K562 (cell line): ENCODE measurements around the gene MLC1. TPM values are rescaled to one million over a fixed set of nuclear protein-coding genes. Genes with fewer than 3 reads are reported as not detected.
A peak's percentile ranks its signal among the peaks of the same experiment; 100 is the strongest.

ENCODE experiments used
- ATAC-seq: fragments of 200-7000 bp; cut with Tn5 transposase; 3 replicates; pipeline ENCODE4 v1.9.1; 2020; ENCODE audit warnings: moderate library complexity
- BruUV-seq: library from RNA; stranded (reverse); fragments of 400-500 nt; replicated peaks from 2 replicates; lab custom pipeline; 2021; lab: Mats Ljungman, UMichigan
- CTCF ChIA-PET: fragments of 300-600 bp; formaldehyde crosslinking; extraction: SDS; loops from one replicate; lab custom pipeline; 2021; ENCODE audit warnings: low intra/inter-chr PET ratio; lab: Yijun Ruan, JAX
- POLR2A ChIA-PET: fragments of 300-600, 350-650 bp; sonication (Branson Sonifier 250); formaldehyde crosslinking; extraction: SDS; loops from one replicate; lab custom pipeline; 2021; ENCODE audit warnings: antibody characterized with exemption, inconsistent platforms; lab: Yijun Ruan, JAX
- DNase-seq, 4 experiments: peaks; one replicate each; pipeline versions ENCODE4 v3.0.0 to v3.0.0-alpha.2; 2011 to 2018; ENCODE audit warnings: low spot score in 3 of 4, mixed read lengths in 3 of 4; ENCODE audit errors: extremely low read depth in 1 of 4
- FAIRE-seq: peaks from 2 replicates; lab custom pipeline; 2011; peaks lifted over from hg19 to GRCh38; lab: Jason Lieb, UNC
- H2AFZ ChIP-seq: 2 replicates; pipeline ENCODE4 v1.6.0; 2011; ENCODE audit warnings: low read depth, low read length, control low read depth, inconsistent platforms
- H3K27ac ChIP-seq: fragments of 200-600 bp; 3 replicates; pipeline ENCODE4 v1.8.0; 2011; ENCODE audit warnings: low read depth, mild to moderate bottlenecking, control low read depth, inconsistent platforms, low read length, moderate library complexity, mixed read lengths; ENCODE audit errors: extremely low read depth
- H3K27me3 ChIP-seq, 2 experiments: fragments of 300-600 bp in 1 of 2; 2 replicates in 1 of 2; 3 replicates in 1 of 2; pipeline versions ENCODE4 v1.6.0 to v1.8.0; 2011; ENCODE audit warnings: inconsistent platforms in 2 of 2, low read length in 2 of 2, mild to moderate bottlenecking in 1 of 2, mixed read lengths in 1 of 2, moderate library complexity in 1 of 2; ENCODE audit not compliant: control insufficient read depth in 2 of 2, insufficient read depth in 2 of 2
- H3K36me3 ChIP-seq: fragments of 300-600 bp; 3 replicates; pipeline ENCODE4 v1.8.0; 2011; ENCODE audit warnings: mild to moderate bottlenecking, low read length, inconsistent platforms; ENCODE audit not compliant: control insufficient read depth, insufficient read depth
- H3K4me1 ChIP-seq, 2 experiments: fragments of 200-600 bp in 1 of 2; replicated peaks in 1 of 2; 2 replicates in 1 of 2; 3 replicates in 1 of 2; pipeline versions ENCODE4 v1.5.1 to v1.8.0; 2011; ENCODE audit warnings: inconsistent platforms in 2 of 2, low read length in 2 of 2, mild to moderate bottlenecking in 1 of 2, mixed read lengths in 1 of 2, moderate library complexity in 1 of 2; ENCODE audit not compliant: control insufficient read depth in 2 of 2, insufficient read depth in 2 of 2
- H3K4me2 ChIP-seq: 2 replicates; pipeline ENCODE4 v1.6.1; 2011; ENCODE audit warnings: low read length, control low read depth, inconsistent platforms, mixed read lengths; ENCODE audit not compliant: insufficient read depth
- H3K4me3 ChIP-seq: fragments of 200-600 bp; sonication (generic), shearing (Covaris generic); 2 replicates; pipeline ENCODE4 v1.5.1; 2016; ENCODE audit warnings: control low read depth, inconsistent platforms
- H3K79me2 ChIP-seq: fragments of 200-600 bp; 3 replicates; pipeline ENCODE4 v1.8.0; 2011; ENCODE audit warnings: low read length, inconsistent platforms; ENCODE audit not compliant: control insufficient read depth, insufficient read depth
- H3K9ac ChIP-seq, 2 experiments: 2 replicates each; pipeline versions ENCODE4 v1.6.0 to v1.6.1; 2011; ENCODE audit warnings: low read depth in 2 of 2, low read length in 2 of 2, control low read depth in 1 of 2, inconsistent platforms in 1 of 2, mild to moderate bottlenecking in 1 of 2, mixed read lengths in 1 of 2; ENCODE audit not compliant: insufficient read depth in 1 of 2
- H3K9me1 ChIP-seq: one replicate; pipeline ENCODE4 v1.6.0; 2011; ENCODE audit warnings: inconsistent platforms, mild to moderate bottlenecking, low read length, moderate library complexity; ENCODE audit not compliant: control insufficient read depth, insufficient read depth
- H3K9me3 ChIP-seq: replicated peaks from 2 replicates; pipeline ENCODE4 v1.5.1; 2011; ENCODE audit warnings: low read depth, low read length, inconsistent platforms; ENCODE audit not compliant: control insufficient read depth, insufficient read depth
- H4K20me1 ChIP-seq: replicated peaks from 2 replicates; pipeline ENCODE4 v1.6.1; 2011; ENCODE audit warnings: low read length, inconsistent platforms, mixed read lengths; ENCODE audit not compliant: control insufficient read depth, insufficient read depth
- AFF1 ChIP-seq, 2 experiments: fragments of 450-650 bp; IDR thresholded peaks; 2 replicates each; pipeline ENCODE4 v1.6.1; 2018; ENCODE audit warnings: mild to moderate bottlenecking in 2 of 2, low read depth in 1 of 2; ENCODE audit not compliant: partially characterized antibody in 2 of 2
- ARID4B ChIP-seq: sonication (generic); formaldehyde crosslinking; IDR thresholded peaks from 2 replicates; pipeline ENCODE4 v1.8.0; 2022; ENCODE audit warnings: mild to moderate bottlenecking, missing genetic modification reagents
- CTCFL ChIP-seq: IDR thresholded peaks from 2 replicates; pipeline ENCODE4 v1.6.1; 2011; ENCODE audit warnings: borderline replicate concordance, low read depth, mild to moderate bottlenecking, moderate library complexity, low read length; ENCODE audit not compliant: insufficient read depth, poor library complexity, severe bottlenecking
- SRSF3 ChIP-seq: fragments of 200-400 bp; formaldehyde crosslinking; IDR thresholded peaks from 2 replicates; pipeline ENCODE4 v1.6.1; 2016; ENCODE audit warnings: mild to moderate bottlenecking, low read length, moderate library complexity; ENCODE audit not compliant: insufficient read depth
- ZNF174 ChIP-seq: fragments of 250-450 bp; sonication (Bioruptor Pico); IDR thresholded peaks from 2 replicates; pipeline ENCODE4 v1.4.0; 2020; ENCODE audit warnings: mild to moderate bottlenecking
- WGBS: fragments of 100-300 bp; shearing (Covaris generic); methylation state at CpG from one replicate; pipeline ENCODE4 v1.1.6; 2016; ENCODE audit warnings: low coverage, mixed read lengths; ENCODE audit not compliant: insufficient coverage; ENCODE audit errors: missing lambda C conversion rate; 5-methylcytosine and 5-hydroxymethylcytosine counted together
- in situ Hi-C: fragments of 300-500 bp; cut with MboI; formaldehyde crosslinking; loops from 4 replicates; pipeline ENCODE4 v1.15.0; 2018; ENCODE audit warnings: inconsistent platforms, mixed read lengths
- intact Hi-C: fragments of 100-400 bp; cut with micrococcal nuclease; formaldehyde crosslinking; loops from 2 replicates; pipeline ENCODE4 v1.14.2; 2022
- polyA plus RNA-seq, 8 experiments: library from polyadenylated mRNA; depleted of rRNA in 4 of 8; stranded (reverse) in 5 of 8; unstranded in 3 of 8; fragments of >200 nt; fragmentation: Nextera tagmentation in 2 of 8; fragmentation: Illumina TruSeq in 1 of 8; extraction: Ambion mirVana in 2 of 8; extraction: Trizol in 1 of 8; gene quantifications; 2 replicates each; pipeline versions ENCODE4 v1.2.1 to v1.2.3, GENCODE V29; 2011 to 2014; ENCODE audit warnings: inconsistent platforms in 1 of 8, missing spikeins in 1 of 8
- total RNA-seq, 7 experiments: library from RNA; depleted of rRNA in 6 of 7; stranded (reverse); fragments of >200 nt in 6 of 7; fragmentation: Illumina TruSeq in 2 of 7; extraction: Trizol in 2 of 7; gene quantifications; 2 replicates each; pipeline versions ENCODE4 v1.2.1 to v1.2.3, GENCODE V29; 2011 to 2021; ENCODE audit warnings: low replicate concordance in 1 of 7

The MLC1 gene
- total and polyA plus RNA-seq, 9 of the 15 experiments (the other 6 are each of a cell fraction or from before 2014, with no cell fraction given), result 0.06 to 0.98 (median 0.39) TPM

GRCh38 chr22:50091092-50091768 lies 6.0 kb upstream of the MLC1 start:
- no TSS peak for BruUV-seq

More at GRCh38 chr22:50091092-50091768, 6.0 kb upstream of the MLC1 start:
- H2AFZ ChIP-seq, result peak overlapping the region; percentile 45; the same call in 1 of the 2 replicates
- ChIA-PET POLR2A (interaction anchor here (0.7 kb wide), 1 partner anchor 10 kb away, joined by 3 read pairs; no protein-coding TSS in a partner anchor), CTCF (no interaction called here)
- DNase-seq (no peak), FAIRE-seq (no peak), ATAC-seq (no peak)
- WGBS, result 75% methylated on average over 21 of the region's 29 CpGs
- TF ChIP-seq ARID4B (CRISPR knock-in tag) (no peak), ZNF174 (CRISPR knock-in tag) (no peak), AFF1 (IDR thresholded peaks at IDR 0.05; ENCODE audit: low read depth in 1 of 2, partially characterized antibody in 2 of 2) (no peak), CTCFL (no peak), SRSF3 (no peak)
- H3K36me3 ChIP-seq, result no peaks in the 10 kb centered on the region
- H3K9ac ChIP-seq, result no peak overlapping the region
- H3K4me1 ChIP-seq, result peaks cover 0 to 2% of the 10 kb centered on the region in 2 experiments; a peak in 4 of 5 replicates
- H4K20me1 ChIP-seq, result no peaks in the 10 kb centered on the region
- H3K27me3 ChIP-seq, result no peaks in the 10 kb centered on the region
- no peak overlapping the region for H3K27ac ChIP-seq
- intact Hi-C loops (no loop called here), in situ Hi-C loops (no loop called here)
- H3K9me1 ChIP-seq, result no peaks in the 10 kb centered on the region
- H3K9me3 ChIP-seq, result peaks cover 4% of the 10 kb centered on the region
- no peak overlapping the region for H3K4me3 ChIP-seq
- H3K4me2 ChIP-seq, result no peak overlapping the region
- no peaks in the 10 kb centered on the region for H3K79me2 ChIP-seq
